Body of pancreas (tissue), 4 donors: ENCODE results near the gene PDXP. TPM values are rescaled to one million over a fixed set of nuclear protein-coding genes. Genes with fewer than 3 reads are reported as not detected.
A peak's percentile ranks its signal among the peaks of the same experiment; 100 is the strongest.

ENCODE experiments used
- ATAC-seq: fragments of 150-250 bp; one replicate; pipeline ENCODE4 v1.9.1; 2016
- DNase-seq, 4 donors: peaks; one replicate each; pipeline ENCODE4 v3.0.0-alpha.2; 2019
- H3K27ac ChIP-seq, 4 donors: fragments of 200-600 bp; sonication (generic); 1 replicate in 3 of 4; 2 replicates in 1 of 4; pipeline versions ENCODE4 v1.5.1 to v1.6.1; 2016 to 2019; ENCODE audit warnings: mild to moderate bottlenecking in 1 of 4, mixed read lengths in 1 of 4, moderate library complexity in 1 of 4
- H3K27me3 ChIP-seq, 2 donors: fragments of 200-600 bp; sonication (generic); one replicate each; pipeline ENCODE4 v1.6.0; 2016; ENCODE audit warnings: mild to moderate bottlenecking in 1 of 2
- H3K36me3 ChIP-seq, 2 donors: fragments of 200-600 bp; sonication (generic); replicated peaks in 1 of 2; 2 replicates each; pipeline ENCODE4 v1.5.1; 2016; ENCODE audit warnings: low read depth in 2 of 2; ENCODE audit not compliant: insufficient read depth in 1 of 2
- H3K4me1 ChIP-seq: fragments of 200-600 bp; sonication (generic); one replicate; pipeline ENCODE4 v1.6.0; 2016
- H3K4me3 ChIP-seq, 2 donors: fragments of 200-600 bp; sonication (generic); 1 replicate in 1 of 2; 2 replicates in 1 of 2; pipeline ENCODE4 v1.5.1; 2016 to 2019
- H3K9me3 ChIP-seq, 3 donors: fragments of 200-600 bp; sonication (generic); 1 replicate in 2 of 3; 2 replicates in 1 of 3; pipeline ENCODE4 v1.5.1; 2016
- CTCF ChIP-seq, 7 experiments: fragments of 450-650 bp in 4 of 7; fragments of 200-600 bp in 3 of 7; sonication (generic) in 3 of 7; IDR thresholded peaks; one replicate each; pipeline ENCODE4 v1.5.1; 2016 to 2019; ENCODE audit warnings: antibody characterized with exemption in 7 of 7
- POLR2A ChIP-seq, 3 donors: fragments of 450-650 bp; IDR thresholded peaks; one replicate each; pipeline ENCODE4 v1.6.1; 2016; ENCODE audit warnings: antibody characterized with exemption in 3 of 3, mild to moderate bottlenecking in 2 of 3
- WGBS, 2 donors: methylation state at CpG; one replicate each; pipeline ENCODE4 v1.1.5; 2017; 5-methylcytosine and 5-hydroxymethylcytosine counted together
- intact Hi-C: fragments of 100-400 bp; cut with DNase I; formaldehyde crosslinking; loops from one replicate; pipeline ENCODE4 v1.15.1; 2023
- total RNA-seq, 2 donors: library from RNA; depleted of rRNA; stranded (reverse); fragments of >200 nt; gene quantifications; one replicate each; pipeline ENCODE4 v1.1.0, GENCODE V29; 2016

PDXP gene
- total RNA-seq, 2 donors from 2014 or later: 7.0 to 23.1 TPM

GRCh38 chr22:37669586-37669985, 11.1 kb downstream of the PDXP start:
- Histone ChIP-seq H3K4me1 (peaks cover 6% of the 10 kb centered on the region), H3K27me3 (no peaks in the 10 kb centered on the region), H3K27ac (no peak overlapping the region), H3K36me3 (no peaks in the 10 kb centered on the region), H3K9me3 (no peaks in the 10 kb centered on the region), H3K4me3 (no peak overlapping the region)
- TF ChIP-seq CTCF (IDR thresholded peaks at IDR 0.05): no peak
- no peak for TF ChIP-seq POLR2A (IDR thresholded peaks at IDR 0.05)
- no peak for DNase-seq
- no peak for ATAC-seq
- WGBS, 2 donors: 65 to 76% methylated on average over 6 of the region's 6 CpGs
- intact Hi-C loops: no loop called here

- Histone ChIP-seq H3K36me3 (no peaks in the 10 kb centered on the region), H3K4me3 (no peak overlapping the region), H3K4me1 (peaks cover 32% of the 10 kb centered on the region), H3K9me3 (no peaks in the 10 kb centered on the region), H3K27me3 (no peaks in the 10 kb centered on the region), H3K27ac (no peak overlapping the region)
- 59 to 67% methylated on average over 14 to 15 of the region's 15 CpGs for WGBS, 2 donors
- TF ChIP-seq CTCF (IDR thresholded peaks at IDR 0.05) (no peak), POLR2A (IDR thresholded peaks at IDR 0.05) (no peak)
- intact Hi-C loops: no loop called here
- DNase-seq (no peak), ATAC-seq (no peak)
These were observed 13.8 kb downstream of the PDXP start for GRCh38 chr22:37672206-37672919.

GRCh38 chr22:37672920-37673455, 14.5 kb downstream of the PDXP start:
- intact Hi-C loops: no loop called here
- peaks cover 33% of the 10 kb centered on the region for H3K4me1 ChIP-seq
- TF ChIP-seq CTCF (IDR thresholded peaks at IDR 0.05): no peak
- no peak for TF ChIP-seq POLR2A (IDR thresholded peaks at IDR 0.05)
- ATAC-seq: no peak
- no peaks in the 10 kb centered on the region for H3K36me3 ChIP-seq
- H3K27me3 ChIP-seq: no peaks in the 10 kb centered on the region
- WGBS, 2 donors: 58 to 82% methylated on average over 3 to 10 of the region's 11 CpGs
- DNase-seq: no peak
- no peak overlapping the region for H3K4me3 ChIP-seq
- H3K27ac ChIP-seq: no peak overlapping the region
- no peaks in the 10 kb centered on the region for H3K9me3 ChIP-seq

GRCh38 chr22:37674248-37674647, 15.7 kb downstream of the PDXP start:
- H3K9me3 ChIP-seq: no peaks in the 10 kb centered on the region
- TF ChIP-seq CTCF (IDR thresholded peaks at IDR 0.05): no peak
- no peak for TF ChIP-seq POLR2A (IDR thresholded peaks at IDR 0.05)
- ATAC-seq: no peak
- WGBS, 2 donors: 85 to 92% methylated on average over 12 of the region's 12 CpGs
- no peaks in the 10 kb centered on the region for H3K27me3 ChIP-seq
- H3K27ac ChIP-seq: peak overlapping the region in 3 of 4 donors; percentile 75 to 88 (median 78)
- H3K4me1 ChIP-seq: peaks cover 33% of the 10 kb centered on the region
- H3K4me3 ChIP-seq: no peak overlapping the region
- intact Hi-C loops: no loop called here
- DNase-seq: no peak
- no peaks in the 10 kb centered on the region for H3K36me3 ChIP-seq
